GM06990 (cell line): ENCODE data around the gene GP2.

Source experiments
- DNase-seq: peaks from one replicate; pipeline ENCODE4 v3.0.0-alpha.2; 2011; ENCODE audit not compliant: insufficient read length; ENCODE audit errors: extremely low read depth
- H3K27me3 ChIP-seq: replicated peaks from 2 replicates; pipeline ENCODE4 v1.6.0; 2011; ENCODE audit warnings: low read length; ENCODE audit not compliant: control insufficient read depth, insufficient read depth
- H3K36me3 ChIP-seq: 2 replicates; pipeline ENCODE4 v1.5.1; 2011; ENCODE audit warnings: low read length; ENCODE audit not compliant: control insufficient read depth, insufficient read depth
- H3K4me3 ChIP-seq: replicated peaks from 2 replicates; pipeline ENCODE4 v1.5.1; 2011; ENCODE audit warnings: low read depth, mild to moderate bottlenecking, control low read depth, low read length
- TF ChIP-seq, protein P1 (sequence below): IDR thresholded peaks from 2 replicates; pipeline ENCODE4 v1.5.1; 2011; ENCODE audit warnings: low read length, control low read depth, mild to moderate bottlenecking, inconsistent platforms; ENCODE audit not compliant: insufficient read depth, poor library complexity, severe bottlenecking

The GP2 gene

DNA sequence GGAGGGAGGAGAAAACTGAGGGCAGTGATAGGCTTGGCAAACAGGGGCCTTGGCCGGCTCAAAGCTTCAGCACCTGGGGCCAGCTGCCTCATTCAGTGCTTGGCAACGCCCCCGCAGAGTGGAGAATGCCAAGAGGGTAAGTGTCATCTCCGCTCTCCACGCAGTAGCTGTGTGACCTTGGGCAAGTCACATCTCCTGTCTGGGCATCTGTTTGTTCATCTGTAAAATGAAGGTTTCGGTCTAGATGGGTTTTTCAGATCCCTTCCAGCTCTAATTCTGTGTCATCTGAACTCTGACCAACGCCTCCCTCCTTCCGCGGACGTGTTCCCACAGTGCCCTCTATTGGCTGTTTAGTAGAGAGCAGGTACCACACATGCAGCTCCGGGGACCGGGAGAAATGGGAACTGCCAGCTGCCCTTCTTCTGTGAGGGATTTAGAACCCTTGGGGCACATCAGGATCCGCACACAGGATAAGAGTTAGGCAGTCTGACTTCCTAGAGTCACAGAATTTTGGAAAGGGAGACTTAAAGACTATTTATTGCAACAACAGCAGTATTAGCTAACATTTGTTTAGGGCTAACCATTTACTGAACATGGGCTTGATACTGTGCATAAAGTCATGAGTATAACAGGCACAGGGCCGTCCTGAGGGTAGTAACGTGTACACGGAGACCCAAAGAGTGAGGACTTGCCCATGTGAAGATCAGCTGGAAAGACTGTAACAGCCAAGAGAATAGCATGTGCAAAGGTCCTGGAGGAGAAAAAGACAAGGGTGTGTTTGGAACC lies 26.8 kb downstream of the GP2 start:
- no peak overlapping the region for H3K4me3 ChIP-seq
- peak; percentile 20 for DNase-seq
- H3K36me3 ChIP-seq = no peaks in the 10 kb centered on the region
- H3K27me3 ChIP-seq = no peaks in the 10 kb centered on the region
- TF ChIP-seq, protein P1, sequence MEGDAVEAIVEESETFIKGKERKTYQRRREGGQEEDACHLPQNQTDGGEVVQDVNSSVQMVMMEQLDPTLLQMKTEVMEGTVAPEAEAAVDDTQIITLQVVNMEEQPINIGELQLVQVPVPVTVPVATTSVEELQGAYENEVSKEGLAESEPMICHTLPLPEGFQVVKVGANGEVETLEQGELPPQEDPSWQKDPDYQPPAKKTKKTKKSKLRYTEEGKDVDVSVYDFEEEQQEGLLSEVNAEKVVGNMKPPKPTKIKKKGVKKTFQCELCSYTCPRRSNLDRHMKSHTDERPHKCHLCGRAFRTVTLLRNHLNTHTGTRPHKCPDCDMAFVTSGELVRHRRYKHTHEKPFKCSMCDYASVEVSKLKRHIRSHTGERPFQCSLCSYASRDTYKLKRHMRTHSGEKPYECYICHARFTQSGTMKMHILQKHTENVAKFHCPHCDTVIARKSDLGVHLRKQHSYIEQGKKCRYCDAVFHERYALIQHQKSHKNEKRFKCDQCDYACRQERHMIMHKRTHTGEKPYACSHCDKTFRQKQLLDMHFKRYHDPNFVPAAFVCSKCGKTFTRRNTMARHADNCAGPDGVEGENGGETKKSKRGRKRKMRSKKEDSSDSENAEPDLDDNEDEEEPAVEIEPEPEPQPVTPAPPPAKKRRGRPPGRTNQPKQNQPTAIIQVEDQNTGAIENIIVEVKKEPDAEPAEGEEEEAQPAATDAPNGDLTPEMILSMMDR = peak; percentile 91

DNA sequence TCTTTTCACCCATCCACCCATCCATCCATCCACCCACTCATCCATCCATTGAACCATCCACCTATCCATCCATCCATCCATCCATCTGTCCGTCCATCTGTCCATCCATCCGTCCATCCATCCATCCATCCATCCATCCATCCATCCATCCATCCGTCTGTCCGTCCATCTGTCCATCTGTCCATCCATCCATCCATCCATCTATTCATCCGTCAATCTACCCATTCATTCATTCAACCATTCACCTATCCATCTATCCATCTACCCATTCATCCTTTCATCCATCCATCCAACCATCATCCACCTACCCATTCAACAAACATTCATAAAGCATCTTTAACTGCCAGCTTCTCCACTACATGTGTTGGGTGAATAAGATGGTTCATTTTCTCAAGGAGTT lies 28.9 kb downstream of the GP2 start:
- TF ChIP-seq, protein P1 = no peak
- no peak for DNase-seq
- no peaks in the 10 kb centered on the region for H3K27me3 ChIP-seq
- H3K4me3 ChIP-seq = no peak overlapping the region
- no peaks in the 10 kb centered on the region for H3K36me3 ChIP-seq

DNA sequence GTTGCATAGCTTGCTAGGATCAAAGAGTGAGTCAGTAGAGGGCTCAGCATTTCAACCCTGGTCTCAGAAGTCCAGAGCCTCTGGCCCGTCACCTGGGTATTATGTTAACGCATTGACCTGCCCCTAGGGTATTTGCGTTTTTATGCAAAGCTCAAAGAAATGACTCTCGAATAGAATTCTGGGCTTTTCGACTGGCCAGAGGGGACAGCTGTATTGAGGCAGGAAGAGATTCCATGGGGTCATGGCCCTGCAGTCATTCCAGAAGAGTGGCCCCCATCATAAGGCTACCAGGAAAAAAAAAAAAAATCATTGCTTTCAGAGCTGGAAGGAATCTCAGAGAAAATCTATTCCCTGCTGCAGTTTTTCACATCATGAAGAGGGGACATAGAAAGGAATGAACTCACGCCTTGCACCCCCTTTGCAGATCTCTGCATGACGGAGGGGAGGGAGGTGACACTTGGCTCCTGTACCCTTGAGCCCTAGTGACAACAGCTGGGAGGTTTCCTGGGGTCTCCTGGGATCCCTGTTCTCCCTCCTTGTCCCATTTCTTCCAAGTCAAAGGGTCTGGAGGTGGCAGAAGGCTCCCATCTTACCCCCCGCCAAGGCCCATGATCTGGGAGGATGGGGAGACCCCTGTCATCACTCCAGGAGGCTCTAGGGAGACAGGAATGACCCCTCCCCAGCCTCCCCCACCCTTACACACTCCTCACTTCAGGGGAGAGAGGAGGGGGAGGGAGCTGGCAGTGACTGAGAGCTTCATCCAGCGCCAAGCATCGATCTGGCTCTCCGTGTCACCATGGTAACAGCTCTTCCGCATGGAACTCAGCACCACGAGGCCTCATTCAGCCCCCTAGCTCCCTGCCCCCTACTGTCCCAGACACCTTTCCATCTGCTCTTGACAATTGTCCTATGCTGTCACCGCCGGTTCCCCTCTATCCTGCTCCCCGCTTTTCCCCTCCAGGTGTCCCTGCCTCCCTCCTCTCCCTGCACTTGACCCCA lies 35.8 kb downstream of the GP2 start:
- no peak for DNase-seq

DNA sequence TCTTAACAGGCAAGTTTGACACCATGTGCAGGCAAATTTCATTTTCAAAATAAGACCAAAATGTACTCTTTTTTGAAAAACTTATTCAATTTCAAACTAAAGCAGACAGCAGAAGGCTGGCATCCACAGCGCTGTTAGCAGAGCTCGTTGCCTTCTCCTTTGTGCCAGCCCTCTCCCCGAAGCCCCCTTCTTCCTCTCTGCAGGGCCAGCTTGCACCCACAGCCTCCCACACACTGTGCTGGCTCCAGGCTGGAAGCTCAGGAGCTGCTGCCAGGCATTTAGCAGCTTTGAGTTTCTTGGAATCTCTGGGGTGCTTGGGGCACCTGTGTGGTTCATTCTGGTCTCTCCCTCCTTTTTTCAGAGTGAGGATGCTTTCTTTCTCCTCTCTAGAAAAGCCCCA lies 37.7 kb downstream of the GP2 start:
- no peaks in the 10 kb centered on the region; the same call in 1 of the 2 replicates for H3K27me3 ChIP-seq
- no peak for DNase-seq
- TF ChIP-seq, protein P1 = no peak
- H3K4me3 ChIP-seq = no peak overlapping the region
- no peaks in the 10 kb centered on the region for H3K36me3 ChIP-seq

More for the DNA sequence above, 35.8 kb downstream of the GP2 start:
- TF ChIP-seq, protein P1 = no peak
- H3K36me3 ChIP-seq = no peaks in the 10 kb centered on the region
- H3K4me3 ChIP-seq = no peak overlapping the region
- H3K27me3 ChIP-seq = no peaks in the 10 kb centered on the region; the same call in 1 of the 2 replicates

DNA sequence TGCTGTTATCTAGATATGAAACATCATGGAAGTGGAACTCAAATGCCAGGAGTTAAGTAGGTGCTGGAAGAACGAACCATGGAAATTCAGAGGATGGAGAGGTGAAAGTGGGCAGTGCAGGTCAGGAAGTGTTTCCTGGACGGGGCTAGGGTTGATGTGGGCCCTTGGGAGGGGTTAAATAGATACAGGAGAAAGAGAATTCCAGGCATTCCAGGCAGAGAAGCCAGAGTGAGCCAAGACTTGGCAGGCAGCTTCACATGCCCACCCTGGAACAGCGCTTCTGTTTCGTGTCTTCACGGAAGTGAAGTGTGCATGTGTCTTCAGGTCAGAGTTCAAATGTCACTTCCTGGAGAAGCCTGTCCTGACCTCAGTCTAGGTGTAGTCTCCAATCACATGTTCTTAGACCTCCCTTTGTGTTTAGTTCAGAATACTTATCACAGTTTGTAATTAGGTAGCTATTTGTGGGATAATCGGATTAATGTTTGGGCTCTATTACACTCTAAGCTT lies 41.3 kb downstream of the GP2 start:
- TF ChIP-seq, protein P1 = no peak
- Histone ChIP-seq H3K4me3 (no peak overlapping the region), H3K27me3 (no peaks in the 10 kb centered on the region), H3K36me3 (no peaks in the 10 kb centered on the region)
- DNase-seq = no peak
